T47D (cell line): ENCODE measurements around the gene ADCY3.
"Not testable (repeated sequence)": the region's sequence is repeated elsewhere in the genome, so short reads cannot be mapped to it uniquely, and the experiment has no call there.

Experiments
- DNase-seq, 2 experiments: peaks; one replicate each; pipeline versions ENCODE4 v3.0.0 to v3.0.0-alpha.2; 2011 to 2012; ENCODE audit warnings: low read depth in 1 of 2, low spot score in 1 of 2
- JUND ChIP-seq: IDR thresholded peaks from 2 replicates; pipeline ENCODE4 v1.6.1; 2012; ENCODE audit warnings: low read depth
- in situ Hi-C: cut with HindIII; loops from 2 replicates; pipeline ENCODE4 v1.10.0; 2016; ENCODE audit warnings: low sequenced_read_pairs, low pct_unique_long_range_greater_than_20kb

The ADCY3 gene

DNA sequence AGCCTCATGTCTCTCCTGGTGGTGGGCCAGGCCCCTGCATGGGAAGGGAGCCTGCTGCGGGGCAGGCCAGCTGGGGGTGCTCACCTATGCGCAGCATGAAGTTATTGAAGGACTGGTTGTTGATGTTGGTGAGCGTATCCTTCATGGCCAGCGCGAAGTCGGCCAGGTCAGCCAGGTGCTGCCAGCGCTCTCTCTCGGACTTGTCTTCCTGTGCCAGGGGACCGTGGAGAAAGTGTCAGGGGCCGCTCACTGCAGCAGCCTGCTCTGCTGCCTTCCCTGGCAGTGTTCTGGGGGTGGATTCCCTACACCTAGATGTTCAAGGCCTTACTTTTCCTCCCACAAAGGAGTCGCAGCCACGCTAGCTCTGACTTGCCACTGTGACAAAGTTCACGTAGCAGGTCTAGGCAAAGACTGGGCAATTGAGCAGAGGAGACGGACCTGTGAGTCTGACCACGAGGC, 98.6 kb downstream of the ADCY3 start:
- TF ChIP-seq JUND = no peak
- DNase-seq = no peak
- in situ Hi-C loops = no loop called here

- no peak for DNase-seq
- no peak for TF ChIP-seq JUND
- in situ Hi-C loops = no loop called here
These were observed 99.2 kb downstream of the ADCY3 start for GRCh38 chr2:24820598-24821432.

DNA sequence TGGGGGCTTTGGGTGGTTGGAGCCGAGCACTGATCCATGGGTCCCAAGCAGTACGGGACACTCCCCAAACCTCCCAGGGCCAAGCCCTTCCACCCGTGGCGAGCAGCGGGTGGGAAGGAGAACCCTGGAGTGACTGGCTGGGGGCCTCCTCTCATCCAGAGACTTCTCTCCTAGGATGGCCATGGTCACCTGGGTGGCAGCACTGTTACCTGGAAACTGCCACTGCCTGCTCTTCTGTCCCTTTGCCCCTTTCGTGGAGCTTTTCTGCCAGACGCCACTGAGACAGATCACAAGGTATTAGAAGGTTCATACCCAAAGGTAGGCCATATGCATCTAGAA, 99.9 kb downstream of the ADCY3 start:
- in situ Hi-C loops = no loop called here
- TF ChIP-seq JUND = no peak

GRCh38 chr2:24819442-24820174, 100.4 kb downstream of the ADCY3 start:
- in situ Hi-C loops = no loop called here
- DNase-seq = no peak
- TF ChIP-seq JUND = no peak

More for the DNA sequence above, 99.9 kb downstream of the ADCY3 start:
- DNase-seq = no peak

- no peak for DNase-seq
- no peak for TF ChIP-seq JUND
- in situ Hi-C loops = no loop called here
These were observed 101.3 kb downstream of the ADCY3 start for GRCh38 chr2:24818721-24819167.

GRCh38 chr2:24816884-24817283, 103.2 kb downstream of the ADCY3 start:
- no peak for TF ChIP-seq JUND
- in situ Hi-C loops = no loop called here
- DNase-seq = no peak

- in situ Hi-C loops = no loop called here
- TF ChIP-seq JUND = no peak
These were observed 103.6 kb downstream of the ADCY3 start for GRCh38 chr2:24816404-24816803.

GRCh38 chr2:24815171-24815570, 104.9 kb downstream of the ADCY3 start:
- TF ChIP-seq JUND = no peak
- in situ Hi-C loops = no loop called here
- DNase-seq = no peak

More at GRCh38 chr2:24816404-24816803, 103.6 kb downstream of the ADCY3 start:
- no peak for DNase-seq

- TF ChIP-seq JUND = no peak
- DNase-seq = no peak
- in situ Hi-C loops = no loop called here
These were observed 105.5 kb downstream of the ADCY3 start for GRCh38 chr2:24814516-24814915.

- TF ChIP-seq JUND = no peak
- DNase-seq = no peak
- in situ Hi-C loops = no loop called here
These were observed 106.3 kb downstream of the ADCY3 start for GRCh38 chr2:24813691-24814137.

DNA sequence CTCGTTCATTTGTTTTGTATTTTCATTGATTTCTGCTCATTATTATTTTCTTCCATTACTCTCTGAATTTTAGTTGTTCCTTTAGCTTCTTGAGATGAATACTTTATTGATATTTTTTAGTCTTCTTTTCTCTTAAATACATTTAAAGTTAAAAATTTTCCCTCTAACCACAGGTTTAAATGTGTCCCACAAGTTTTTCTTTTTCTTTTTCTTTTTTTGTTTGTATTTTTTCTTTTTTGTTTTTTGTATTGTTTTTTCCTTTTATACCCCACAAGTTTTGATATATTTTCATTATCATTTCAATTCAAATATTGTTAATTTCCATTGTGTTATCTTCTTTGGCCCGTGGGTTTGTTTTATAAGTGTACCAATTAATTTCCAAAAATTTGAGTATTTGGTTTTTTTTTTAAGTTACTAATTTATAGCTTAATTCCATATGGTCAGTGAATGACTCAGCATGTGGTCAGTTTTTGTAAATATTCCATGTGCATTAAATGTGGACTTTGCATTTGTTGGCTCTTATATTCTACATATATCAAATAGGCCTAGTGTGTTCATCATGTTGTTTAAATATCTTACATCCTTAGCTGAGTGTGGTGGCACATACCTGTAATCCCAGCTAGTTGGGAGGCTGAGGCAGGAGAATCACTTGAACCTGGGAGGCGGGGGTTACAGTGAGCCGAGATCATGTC, 110.6 kb downstream of the ADCY3 start:
- no peak for TF ChIP-seq JUND
- no peak for DNase-seq
- in situ Hi-C loops = no loop called here

- TF ChIP-seq JUND = no peak
- no peak for DNase-seq
- in situ Hi-C loops = no loop called here
These were observed 113.4 kb downstream of the ADCY3 start for GRCh38 chr2:24806661-24807036.

GRCh38 chr2:24805811-24806660, 114.0 kb downstream of the ADCY3 start:
- in situ Hi-C loops = not testable (repeated sequence)
- peak in 1 of 2 experiments; percentile 44 for DNase-seq

GRCh38 chr2:24800487-24800886, 119.5 kb downstream of the ADCY3 start:
- DNase-seq, in situ Hi-C loops: not testable (repeated sequence)
